GM19463 (cell line): Measurements from ENCODE around the gene POU6F2.

Source experiments
- ATAC-seq: cut with Tn5 transposase; IDR thresholded peaks from one replicate; pipeline ENCODE4 v1.9.1; 2021; ENCODE audit warnings: mild to moderate bottlenecking, moderate library complexity; ENCODE audit not compliant: unreplicated experiment

POU6F2 gene

DNA sequence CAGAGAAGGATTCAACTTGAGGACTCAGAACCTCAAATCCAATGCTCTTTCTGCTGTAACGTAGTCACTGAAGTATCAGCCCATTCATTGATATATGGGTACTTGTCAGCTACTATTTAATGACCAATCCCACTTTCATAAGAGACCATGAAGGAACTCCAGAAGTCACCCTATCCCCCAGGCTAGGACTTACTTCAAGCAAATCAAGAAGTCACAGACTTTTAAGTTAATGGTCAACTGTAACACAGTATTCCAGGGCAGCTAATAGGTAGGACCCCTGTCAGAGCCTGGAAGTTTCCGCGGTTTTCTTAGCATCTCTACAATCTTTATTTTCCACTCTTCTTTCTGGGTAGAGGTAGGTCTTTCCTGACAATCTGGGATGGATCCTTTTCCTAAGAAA is 269.9 kb downstream of the POU6F2 start:
- no peak for ATAC-seq

DNA sequence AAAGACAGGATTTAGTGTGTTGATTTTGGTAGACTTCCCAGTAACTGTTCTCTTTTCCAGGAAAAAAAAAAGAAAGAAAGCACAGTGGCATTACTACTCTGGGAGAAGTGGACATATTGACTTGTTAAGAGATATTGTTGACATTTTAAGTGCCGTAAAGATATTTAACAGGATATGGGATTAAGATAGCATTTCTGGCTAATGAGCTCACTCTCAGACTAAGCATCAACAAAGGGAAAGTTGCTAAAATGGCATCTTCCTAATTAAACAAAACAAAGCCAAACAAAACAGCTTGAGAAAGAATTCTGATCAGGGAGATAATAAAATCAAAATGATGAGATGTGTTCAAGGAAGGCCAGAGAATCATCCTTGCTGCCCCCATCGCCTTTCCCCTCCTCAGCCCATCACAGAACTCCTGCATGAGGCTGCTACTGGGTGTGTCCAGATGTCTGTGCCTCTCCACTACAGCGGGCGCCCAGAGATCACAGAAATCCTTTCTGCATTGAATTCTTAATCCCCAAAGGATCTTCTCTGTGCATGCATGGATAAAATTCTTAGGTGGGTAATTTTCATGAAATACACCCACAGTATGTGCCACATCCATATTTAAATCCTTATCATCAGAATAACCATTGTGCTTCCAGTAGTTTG is 270.5 kb downstream of the POU6F2 start:
- ATAC-seq = no peak

DNA sequence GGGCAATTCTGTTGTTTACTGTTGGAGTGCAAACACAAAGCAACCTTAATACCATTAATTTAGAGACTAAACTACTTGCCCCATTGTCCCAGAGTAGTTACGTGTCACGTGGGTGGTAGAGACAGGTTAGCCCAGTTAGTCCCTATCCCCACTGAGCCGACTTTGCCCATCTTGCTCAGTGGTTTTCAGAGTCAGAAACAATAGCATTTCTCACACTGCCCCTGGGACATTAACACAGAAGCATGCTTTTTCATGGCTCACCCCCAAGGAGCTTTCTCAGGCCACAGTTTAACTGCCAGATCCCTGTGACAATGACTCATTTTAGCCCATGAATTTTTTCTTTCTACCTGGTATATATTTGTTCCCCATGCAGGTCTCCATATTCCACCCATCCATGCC is 271.0 kb downstream of the POU6F2 start:
- ATAC-seq = no peak

DNA sequence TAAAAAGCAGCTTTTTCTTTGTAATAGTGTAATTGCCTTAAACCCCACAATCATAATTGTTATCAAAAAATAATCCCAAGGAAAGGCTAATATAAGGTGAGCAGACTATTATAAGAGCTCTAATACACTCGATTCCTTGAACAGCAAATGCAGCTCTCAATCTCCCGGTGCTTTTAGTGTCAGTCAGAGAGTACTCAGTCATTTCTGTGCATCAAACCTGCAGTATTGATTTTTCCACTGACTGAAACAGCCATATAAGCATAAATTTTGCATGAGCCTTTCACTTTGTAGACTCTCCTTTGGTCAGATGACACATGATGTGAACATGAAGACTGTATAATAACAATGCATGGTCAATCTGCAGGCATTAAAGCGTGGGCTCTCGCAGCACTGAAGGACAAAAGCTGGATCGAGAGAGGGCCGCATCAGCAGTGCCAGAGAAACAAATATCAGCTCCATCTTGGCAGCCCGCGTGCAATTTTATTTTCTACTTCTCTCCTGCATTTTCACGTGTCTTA is 272.0 kb downstream of the POU6F2 start:
- ATAC-seq = no peak

DNA sequence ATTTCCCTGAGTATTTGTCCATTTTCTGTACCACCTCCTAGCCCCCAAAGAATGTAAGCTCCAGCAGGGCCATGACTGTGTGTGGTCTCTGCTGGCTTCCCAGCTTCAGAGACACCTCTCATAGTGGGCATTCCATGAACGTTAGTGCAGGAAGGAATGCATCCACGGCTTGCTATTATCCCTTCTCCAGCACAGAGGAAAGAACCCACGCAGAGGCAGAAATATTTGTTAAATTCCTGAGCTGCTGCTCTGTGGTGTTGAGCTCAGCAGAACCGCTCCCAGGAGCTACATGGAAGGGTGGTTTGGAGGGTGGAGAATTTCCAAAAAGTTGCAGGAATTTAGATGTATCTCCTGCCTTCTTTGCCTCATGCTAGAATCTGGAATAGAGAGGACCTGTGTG is 275.2 kb downstream of the POU6F2 start:
- no peak for ATAC-seq

DNA sequence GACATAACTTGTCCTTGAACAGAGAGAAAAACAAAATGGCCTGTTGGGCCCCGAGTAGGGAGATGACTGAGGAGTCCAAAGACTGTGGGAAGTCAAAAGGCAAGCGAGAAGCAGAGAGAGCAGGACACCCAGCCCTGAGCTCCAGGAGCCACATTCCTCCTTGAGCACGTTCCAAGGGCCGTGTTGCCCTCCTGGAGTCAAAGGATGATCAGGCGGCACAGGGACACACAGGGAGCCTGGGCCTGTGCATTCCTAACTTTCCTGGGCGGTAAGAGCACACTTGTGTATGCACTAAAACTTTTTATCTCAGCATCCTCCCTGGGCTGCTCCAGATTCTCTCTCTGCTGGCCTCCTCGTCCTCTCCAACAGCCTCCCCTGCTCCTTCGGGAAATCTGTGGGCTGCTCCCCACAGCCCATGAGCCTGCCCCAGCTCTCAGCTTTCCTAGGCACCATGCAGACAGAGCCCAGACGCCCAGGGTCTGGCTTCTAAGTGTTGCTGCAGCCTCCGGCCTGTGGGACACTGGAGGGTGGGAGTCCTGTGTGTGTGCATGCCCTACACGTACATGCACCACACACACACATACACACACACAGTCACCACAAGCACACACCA is 281.8 kb downstream of the POU6F2 start:
- no peak for ATAC-seq

DNA sequence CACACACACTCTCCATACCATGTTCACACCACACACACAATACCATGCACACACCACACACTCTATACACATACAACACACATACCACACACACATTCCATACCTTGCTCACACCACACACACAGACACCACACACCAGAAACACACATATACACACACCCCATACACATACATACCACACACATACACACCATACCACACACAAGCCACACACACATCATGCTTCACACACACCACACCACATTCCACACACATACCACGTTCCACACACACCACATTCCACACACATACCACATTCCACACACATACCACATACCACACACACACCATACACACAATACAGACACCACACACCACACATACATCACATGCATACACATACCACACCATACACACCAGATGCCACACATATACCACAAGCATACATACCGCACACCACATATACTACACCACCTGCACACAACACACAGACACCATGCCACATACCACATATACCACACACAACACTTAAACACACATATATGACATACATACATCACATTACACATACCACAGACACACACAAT is 282.7 kb downstream of the POU6F2 start:
- ATAC-seq = no peak

DNA sequence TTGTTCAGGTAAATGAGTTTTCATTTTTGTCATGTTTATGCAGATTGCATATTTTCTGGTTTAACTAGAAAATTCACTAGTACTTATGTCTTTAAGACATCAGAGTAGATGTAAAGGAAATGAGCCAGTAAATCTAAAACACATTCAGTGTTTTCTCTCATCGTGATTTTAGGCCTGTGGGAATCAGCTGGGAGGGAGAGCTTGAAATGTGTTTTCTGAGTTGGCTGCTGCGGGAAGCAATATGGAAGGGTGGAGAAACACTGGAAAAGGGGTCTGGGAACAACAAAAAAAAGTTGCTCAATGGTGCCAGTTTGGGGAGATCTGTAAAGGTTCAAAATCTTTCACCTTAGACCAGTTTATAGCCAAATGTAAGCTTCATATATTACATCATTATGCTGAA is 284.1 kb downstream of the POU6F2 start:
- no peak for ATAC-seq

DNA sequence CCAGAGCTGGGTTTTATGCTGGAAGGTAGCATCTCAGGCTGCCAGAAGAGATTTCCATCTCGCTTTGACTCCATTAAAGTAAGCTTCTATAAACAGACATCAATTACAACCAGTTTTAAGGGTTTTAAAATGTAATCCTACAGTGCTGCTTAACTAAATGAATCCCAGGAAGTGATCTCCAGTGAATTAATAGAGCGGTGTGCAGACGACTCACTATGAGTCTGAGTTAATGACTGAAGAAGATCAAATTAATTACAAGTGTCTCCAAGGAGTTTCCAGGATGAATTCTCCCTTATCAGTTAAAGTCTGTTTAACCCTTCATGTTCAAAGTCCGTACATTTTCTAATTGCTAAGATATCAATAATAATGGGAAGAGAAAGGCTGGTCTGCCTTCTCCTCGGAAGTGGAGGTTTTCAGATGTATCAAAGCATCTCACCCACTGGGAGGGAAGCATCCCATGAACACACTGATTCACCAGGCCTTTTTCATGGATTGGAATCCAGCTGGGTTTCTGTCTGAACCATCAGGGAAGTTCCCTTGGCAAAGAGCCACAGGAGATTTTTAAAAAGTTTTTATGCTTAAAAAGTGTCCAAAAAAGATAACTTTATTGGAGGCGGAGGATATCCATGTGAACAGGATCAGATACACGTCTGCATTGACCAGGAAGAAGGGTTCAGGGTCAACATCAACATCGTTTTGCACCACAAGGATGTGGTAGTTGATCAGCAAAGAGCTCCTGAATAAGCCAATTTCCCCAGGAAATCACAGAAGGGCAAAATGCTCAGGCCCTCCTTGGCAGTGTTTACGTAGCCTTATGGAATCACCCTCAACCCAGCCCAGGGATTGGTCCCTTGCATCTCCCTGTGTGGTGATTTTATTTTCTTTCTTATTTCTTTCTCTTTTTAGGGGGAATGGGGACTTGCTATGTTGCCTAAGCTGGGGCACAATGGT is 288.2 kb downstream of the POU6F2 start:
- no peak for ATAC-seq

DNA sequence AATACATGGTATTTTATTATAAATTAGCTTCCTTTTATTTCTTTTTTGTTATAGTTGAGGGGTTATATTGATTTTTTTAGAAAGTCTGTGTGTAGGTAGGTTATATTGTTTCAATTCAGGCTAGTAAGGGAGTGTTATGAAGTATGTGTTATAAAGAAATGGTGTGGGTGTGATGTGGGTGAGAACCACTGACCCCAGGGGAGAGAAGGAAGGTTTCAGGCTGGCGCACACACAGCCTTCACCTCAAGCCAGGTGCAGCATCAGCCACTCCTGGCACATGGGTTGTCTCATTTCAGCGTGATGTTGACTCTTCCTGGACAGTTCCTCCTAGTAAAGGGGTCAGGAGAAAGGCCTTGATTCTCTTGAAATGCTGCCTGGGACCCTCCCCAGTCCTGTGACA is 291.3 kb downstream of the POU6F2 start:
- no peak for ATAC-seq

DNA sequence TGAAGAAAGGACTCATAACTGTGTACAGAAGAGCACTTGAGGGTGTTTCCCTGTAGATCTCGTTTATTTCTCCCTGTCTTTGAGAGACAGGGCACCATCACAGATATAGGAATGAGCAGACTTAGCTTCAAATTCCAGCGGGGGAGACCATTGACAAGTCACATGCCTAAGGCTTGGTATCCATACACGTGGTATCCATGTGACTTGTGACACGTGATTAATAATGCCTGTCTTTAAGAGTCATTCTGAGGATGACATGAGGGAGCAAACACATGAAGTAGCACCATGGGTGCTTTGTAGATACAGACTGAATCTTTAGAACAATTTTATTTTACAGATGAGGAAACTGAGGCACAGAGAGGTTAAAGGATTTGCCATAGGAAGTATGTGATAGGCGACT is 292.3 kb downstream of the POU6F2 start:
- no peak for ATAC-seq

DNA sequence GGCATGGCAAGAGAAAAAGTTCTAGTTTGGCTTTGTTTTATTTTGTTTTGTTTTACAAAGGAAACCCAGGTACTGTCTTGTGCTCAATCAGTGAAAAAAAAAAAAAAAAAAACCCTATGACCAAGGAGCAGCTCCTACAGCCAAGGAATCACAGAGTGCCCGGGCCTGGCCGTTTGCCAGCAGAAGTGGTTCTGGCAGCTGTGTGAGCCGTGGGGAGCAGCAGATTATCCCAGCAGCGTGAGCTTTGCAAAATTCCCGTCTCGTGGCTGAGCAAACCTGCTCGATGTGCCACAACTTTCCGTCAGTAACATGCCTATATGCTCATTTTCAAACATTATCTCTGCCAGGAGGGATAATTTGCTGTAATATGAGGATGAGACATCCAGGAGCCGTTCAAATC is 293.7 kb downstream of the POU6F2 start:
- no peak for ATAC-seq

DNA sequence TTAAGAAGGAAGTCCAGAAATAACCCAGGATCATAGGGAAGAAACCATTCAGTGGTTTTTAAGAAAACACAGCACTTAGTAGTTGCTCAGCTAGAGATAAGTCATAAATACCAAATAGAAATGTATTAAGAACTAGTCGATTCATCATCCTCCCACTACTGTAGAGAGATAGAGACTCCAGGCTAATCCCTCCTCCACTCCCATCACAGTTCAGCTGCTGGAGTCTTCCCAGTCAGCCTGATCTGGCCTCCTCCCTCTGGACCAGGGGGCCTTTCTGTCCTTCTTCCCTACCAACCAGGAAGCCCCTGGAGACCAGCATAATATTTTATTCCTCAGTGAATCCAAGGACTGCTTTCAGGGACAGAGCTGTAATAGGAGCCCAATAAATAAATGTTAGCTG is 294.4 kb downstream of the POU6F2 start:
- ATAC-seq = no peak

DNA sequence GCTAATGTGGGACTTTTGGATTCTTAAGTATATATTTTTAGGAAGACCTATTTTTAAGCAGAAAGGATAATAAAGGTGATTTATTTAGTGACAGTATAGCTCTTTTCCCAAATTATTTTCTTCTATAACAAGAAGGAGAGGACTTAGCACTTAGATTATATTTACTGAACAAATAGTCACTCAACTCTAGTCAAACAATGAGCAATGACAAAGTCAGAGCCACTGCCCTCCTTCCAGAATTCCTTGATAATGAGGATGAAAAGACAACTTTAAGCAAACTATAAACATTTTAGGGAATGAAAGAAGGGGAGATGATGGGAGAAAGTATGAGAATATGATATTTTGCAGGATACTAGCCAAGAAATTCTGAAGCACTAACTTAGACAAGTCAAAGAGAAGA is 295.0 kb downstream of the POU6F2 start:
- ATAC-seq = no peak

DNA sequence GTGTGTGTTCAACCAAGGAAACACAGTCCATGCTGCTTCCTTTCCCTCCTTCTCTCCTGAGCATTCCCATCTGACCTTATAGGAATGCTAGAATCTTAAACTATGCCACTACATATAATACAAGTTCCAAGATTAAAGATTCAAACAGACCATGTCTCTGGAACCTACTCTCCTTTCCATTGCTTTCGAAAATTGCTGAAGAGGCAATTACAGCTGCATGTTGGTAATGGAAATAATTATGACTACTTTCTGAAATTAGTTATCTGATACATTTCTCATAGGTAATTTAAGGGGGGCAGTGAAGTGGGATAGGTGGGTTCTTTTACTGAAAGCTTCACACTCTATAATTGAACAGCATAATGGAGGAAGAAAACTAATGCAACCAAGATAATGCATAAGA is 302.6 kb downstream of the POU6F2 start:
- no peak for ATAC-seq

DNA sequence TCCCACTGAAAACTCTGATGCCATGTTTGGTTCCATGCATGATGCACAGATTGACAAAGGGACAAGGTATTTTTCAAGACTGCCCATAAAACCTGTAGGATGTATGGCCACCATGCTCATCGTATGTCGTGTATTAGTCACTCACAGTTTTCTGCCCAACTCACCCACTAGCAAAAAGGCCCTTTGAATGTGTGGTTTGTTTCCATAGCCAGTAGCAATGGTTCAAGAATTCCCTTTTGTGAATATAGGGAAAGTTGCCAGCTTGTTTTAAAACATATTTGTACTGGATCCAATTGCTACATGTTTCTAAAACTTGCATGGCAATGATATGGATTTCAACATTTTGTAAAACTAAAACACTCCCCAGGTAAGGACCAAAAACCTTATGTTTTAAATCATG is 307.5 kb downstream of the POU6F2 start:
- ATAC-seq = no peak

DNA sequence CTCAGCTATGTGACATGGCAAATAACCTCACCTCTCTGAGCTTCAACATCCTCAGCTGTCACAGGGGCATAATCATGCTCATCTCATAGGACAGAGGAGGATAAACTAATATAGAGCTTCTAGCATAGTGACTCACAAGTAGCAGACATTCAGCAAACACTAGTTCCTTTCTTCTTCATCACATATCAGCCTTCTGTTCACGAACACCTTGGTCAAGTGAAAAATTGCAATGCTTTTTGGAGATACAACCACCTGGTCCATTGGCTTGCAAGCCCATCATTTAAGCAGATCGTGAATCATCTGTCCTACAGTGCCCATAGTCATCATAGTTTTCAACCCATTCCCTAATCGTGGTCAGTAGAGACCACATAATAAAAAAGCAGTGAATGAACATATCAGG is 310.6 kb downstream of the POU6F2 start:
- no peak for ATAC-seq

DNA sequence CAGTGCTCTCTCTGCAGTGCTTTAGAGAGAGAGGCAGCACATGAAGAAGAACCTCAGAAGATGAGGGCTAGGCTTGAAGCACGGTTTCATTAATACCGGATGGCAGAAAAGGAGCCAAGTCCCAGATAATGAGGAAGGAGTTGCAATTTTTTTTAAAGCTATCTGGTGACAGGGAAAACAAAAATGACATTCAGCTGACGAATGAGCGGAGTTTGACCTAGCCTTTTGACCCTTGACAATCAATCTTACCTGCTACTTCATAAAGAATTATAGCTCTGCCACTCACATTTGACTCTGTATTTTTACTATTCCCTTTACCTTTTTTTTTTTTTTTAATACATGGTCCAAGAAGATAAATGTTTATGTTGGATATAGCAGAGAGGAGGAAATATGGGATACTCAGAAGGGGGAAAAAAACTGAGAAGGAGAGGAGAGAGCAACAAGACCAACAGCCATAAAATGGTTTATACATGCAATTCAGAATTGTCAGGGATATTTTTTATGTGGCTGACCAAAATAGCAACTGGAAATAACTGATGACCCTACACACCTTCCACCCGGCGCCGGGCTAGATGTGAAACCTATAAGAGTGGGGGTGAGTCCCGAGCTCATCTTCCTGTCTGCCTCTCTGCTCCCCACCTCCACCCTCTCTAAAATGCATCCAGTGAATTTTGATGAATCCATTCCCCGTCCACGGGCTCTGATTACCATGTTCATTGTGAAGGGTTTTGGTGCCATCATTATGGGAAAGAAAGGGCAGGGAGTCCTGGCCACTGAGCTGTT is 314.1 kb downstream of the POU6F2 start:
- no peak for ATAC-seq

DNA sequence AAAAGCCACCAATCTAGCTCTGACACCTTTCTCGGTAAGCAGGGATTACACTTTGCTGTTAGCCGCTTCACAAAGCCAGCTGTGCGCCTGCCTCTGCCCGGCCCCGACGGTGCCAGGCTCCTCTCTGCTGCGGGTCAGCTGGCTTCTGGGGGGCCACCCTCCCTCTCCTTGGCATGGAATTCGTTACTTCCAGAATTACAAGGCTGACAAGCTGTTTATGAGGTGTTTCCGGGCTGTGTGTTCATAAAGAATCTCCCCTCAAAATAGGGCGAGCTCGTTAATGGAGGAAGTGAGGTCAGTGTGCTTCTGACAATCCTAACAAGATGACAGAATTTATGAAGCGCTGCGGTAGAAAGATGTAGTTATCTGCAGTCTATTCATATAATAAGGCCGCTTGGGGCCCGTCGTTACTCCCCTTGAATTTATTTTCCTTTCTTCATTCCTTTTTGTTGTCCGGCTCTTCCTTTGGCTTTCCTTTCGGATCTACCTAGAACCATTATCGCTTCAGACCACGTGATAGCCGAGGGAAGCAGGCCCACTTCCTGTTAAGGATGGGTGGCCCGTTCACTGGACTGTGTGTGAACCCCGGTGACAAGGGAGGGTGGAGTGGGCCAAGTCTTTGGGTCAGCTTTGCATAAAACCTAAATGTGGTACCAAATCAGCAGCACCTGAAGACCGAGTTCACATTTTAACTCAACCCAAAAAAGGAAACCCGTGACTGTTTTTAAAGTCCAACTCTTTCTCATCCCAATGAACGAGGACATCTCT is 315.5 kb downstream of the POU6F2 start:
- ATAC-seq = no peak

DNA sequence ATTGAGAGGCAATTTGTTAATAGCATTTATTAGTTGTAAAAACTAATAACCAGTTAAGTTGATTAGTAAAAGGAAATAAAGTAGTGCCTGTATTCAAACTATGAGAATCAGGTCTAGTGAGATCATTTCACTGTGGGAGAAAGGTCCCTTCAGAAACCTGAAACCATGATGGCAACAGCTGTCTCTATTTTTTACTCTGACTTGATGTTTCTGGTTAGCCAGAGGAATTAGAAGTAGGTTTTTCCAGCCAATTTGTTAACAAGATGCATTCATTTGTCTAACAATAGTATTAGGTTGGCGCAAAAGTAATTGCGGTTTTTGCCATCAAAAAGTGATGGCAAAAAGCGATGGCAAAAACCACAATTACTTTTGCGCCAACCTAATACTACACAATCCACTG is 316.3 kb downstream of the POU6F2 start:
- ATAC-seq = no peak
